Breast epithelium (tissue), 3 donors: ENCODE measurements around the gene PPHLN1.

Experiments used
- CTCF ChIP-seq, 3 donors: fragments of 450-650 bp; IDR thresholded peaks; one replicate each; pipeline ENCODE4 v1.5.1; 2016 to 2017; ENCODE audit warnings: antibody characterized with exemption in 3 of 3, mild to moderate bottlenecking in 3 of 3, moderate library complexity in 3 of 3
- POLR2A ChIP-seq: fragments of 450-650 bp; IDR thresholded peaks from one replicate; pipeline ENCODE4 v1.6.1; 2016; ENCODE audit warnings: antibody characterized with exemption, mild to moderate bottlenecking, moderate library complexity

GRCh38 chr12:42382013-42382696 is 56.2 kb downstream of the PPHLN1 start:
- TF ChIP-seq CTCF (IDR thresholded peaks at IDR 0.05), result no peak
- TF ChIP-seq POLR2A, result no peak
